Measurements from ENCODE around the gene BCL2L1.

DNA sequence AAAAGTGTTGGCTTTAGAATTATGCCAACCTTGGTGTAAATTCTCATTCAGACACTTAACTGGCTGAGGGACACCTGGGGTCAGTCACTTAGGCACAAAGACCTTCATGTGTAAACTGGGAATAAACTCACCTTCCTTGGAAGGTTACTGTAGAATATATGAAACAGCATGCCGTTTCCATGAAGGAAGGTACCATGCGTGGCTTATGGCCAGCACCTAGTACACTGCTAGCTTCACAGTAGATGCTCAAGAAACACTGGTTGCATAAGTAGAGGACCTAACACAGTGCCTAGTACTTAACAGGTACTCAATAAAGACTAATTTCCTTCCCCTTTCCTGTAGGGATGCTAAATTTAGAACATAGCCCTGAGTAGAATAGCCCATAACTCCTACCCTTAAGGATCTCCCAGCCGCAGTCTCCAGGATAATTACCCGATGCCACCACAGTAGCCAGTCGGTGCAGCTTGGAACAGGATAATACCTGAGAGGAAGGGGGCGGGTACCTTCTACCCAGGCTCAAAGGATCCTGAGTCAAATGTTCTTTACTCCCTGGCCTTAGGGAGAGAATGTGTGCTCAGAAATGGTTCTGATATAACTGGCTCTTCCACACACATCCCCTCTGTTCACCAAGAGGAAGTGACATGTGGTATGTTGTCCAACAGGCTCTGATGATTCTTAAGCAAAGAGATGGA, 3.6 kb downstream of the BCL2L1 start:
- TF ChIP-seq, protein P1, sequence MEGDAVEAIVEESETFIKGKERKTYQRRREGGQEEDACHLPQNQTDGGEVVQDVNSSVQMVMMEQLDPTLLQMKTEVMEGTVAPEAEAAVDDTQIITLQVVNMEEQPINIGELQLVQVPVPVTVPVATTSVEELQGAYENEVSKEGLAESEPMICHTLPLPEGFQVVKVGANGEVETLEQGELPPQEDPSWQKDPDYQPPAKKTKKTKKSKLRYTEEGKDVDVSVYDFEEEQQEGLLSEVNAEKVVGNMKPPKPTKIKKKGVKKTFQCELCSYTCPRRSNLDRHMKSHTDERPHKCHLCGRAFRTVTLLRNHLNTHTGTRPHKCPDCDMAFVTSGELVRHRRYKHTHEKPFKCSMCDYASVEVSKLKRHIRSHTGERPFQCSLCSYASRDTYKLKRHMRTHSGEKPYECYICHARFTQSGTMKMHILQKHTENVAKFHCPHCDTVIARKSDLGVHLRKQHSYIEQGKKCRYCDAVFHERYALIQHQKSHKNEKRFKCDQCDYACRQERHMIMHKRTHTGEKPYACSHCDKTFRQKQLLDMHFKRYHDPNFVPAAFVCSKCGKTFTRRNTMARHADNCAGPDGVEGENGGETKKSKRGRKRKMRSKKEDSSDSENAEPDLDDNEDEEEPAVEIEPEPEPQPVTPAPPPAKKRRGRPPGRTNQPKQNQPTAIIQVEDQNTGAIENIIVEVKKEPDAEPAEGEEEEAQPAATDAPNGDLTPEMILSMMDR (conservative IDR thresholded peaks at IDR 0.05 in 1 of 2, IDR thresholded peaks at IDR 0.05 in 1 of 2; ENCODE audit: low read depth in 1 of 2, low read length in 2 of 2) = no peak
- no peak for TF ChIP-seq EZH2 (IDR thresholded peaks at IDR 0.05; ENCODE audit: low read length, missing control alignments)
